ENCODE measurements around the gene CLASP1. TPM values are rescaled to one million over a fixed set of nuclear protein-coding genes. Genes with fewer than 3 reads are reported as not detected.

CLASP1 gene
- total RNA-seq, 1 experiment from 2014 or later: 27.9 TPM

DNA sequence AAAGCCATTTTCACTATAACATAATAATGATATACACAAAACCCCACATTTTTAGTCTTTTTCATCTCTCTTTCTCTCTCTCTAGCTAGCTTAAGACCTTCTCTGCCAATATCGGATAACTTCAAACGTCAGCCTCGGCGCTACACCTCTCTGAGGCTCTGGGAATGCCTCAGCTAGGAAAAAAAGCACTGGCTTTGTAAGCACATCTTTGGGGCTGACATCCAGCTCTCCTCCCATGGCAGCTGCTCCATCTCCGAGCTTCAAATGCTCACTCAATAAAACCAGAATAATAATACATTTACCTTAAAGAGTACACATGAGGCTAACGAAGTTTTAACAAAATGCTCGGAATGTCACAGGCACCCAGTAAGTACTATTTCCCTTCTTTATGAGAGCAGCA lies 107.8 kb downstream of the CLASP1 start:
- no peak for DNase-seq (ENCODE audit: low spot score)

DNA sequence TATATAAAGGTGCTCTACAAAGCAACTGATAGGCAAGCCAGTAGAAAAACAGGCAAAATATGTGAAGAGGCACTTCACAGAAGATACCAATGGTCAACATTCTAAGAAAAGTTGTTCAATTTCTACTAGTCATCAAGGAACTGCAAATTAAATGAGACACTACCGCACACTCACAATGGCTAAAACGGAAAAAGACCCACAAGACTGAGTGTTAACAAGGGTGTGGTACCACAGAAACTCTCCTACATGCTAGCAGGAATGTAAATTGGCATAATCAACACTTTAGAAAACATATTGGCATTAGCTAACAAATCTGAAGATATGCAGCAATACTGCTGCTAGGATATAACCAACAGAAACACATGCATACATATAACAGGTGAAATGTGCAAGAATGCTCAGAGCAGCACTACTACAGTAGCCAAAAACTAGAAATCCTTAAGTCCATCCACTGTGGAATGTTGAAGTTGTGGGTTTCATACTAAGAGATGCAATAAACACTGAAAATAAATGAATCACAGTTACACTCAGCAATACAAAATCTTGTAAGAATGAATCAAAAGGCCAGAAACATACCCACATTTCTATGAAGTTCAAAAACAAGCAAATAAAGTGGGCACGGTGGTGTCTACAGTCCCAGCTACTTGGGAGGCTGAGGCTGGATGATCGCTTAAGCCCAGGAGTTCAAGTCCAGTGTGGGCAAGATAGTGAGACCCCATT lies 109.4 kb downstream of the CLASP1 start:
- no peak for DNase-seq (ENCODE audit: low spot score)

GRCh38 chr2:121536850-121537557 lies 112.3 kb downstream of the CLASP1 start:
- no peak for DNase-seq (ENCODE audit: low spot score)

- DNase-seq (ENCODE audit: low spot score): no peak
Measured at GRCh38 chr2:121536347-121536746, 112.9 kb downstream of the CLASP1 start.

GRCh38 chr2:121534007-121534406 lies 115.3 kb downstream of the CLASP1 start:
- DNase-seq (ENCODE audit: low spot score): no peak

- peak; percentile 14 for DNase-seq (ENCODE audit: low spot score)
Measured at GRCh38 chr2:121532894-121533293, 116.4 kb downstream of the CLASP1 start.

DNA sequence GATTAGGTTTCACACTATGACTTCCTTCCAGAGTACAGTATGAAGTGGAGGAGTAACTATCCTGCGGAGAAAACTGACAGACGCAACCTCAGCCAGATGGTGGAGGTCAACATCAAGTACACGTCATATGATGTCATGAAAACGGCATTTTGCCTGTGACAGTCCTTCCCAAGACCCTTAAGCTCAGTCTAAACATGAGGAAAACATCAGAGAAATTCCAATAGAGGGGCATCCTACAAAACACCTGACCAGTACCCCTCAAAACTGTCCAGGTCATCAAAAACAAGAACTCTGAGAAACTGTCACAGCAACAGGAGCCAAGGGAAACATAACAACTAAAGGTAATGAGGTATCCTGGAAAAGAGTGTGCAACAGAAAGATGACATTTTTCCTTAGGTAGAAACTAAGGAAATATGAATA lies 116.9 kb downstream of the CLASP1 start:
- DNase-seq (ENCODE audit: low spot score): no peak

GRCh38 chr2:121530212-121530705 lies 119.0 kb downstream of the CLASP1 start:
- peak; percentile 89 for DNase-seq (ENCODE audit: low spot score)

DNA sequence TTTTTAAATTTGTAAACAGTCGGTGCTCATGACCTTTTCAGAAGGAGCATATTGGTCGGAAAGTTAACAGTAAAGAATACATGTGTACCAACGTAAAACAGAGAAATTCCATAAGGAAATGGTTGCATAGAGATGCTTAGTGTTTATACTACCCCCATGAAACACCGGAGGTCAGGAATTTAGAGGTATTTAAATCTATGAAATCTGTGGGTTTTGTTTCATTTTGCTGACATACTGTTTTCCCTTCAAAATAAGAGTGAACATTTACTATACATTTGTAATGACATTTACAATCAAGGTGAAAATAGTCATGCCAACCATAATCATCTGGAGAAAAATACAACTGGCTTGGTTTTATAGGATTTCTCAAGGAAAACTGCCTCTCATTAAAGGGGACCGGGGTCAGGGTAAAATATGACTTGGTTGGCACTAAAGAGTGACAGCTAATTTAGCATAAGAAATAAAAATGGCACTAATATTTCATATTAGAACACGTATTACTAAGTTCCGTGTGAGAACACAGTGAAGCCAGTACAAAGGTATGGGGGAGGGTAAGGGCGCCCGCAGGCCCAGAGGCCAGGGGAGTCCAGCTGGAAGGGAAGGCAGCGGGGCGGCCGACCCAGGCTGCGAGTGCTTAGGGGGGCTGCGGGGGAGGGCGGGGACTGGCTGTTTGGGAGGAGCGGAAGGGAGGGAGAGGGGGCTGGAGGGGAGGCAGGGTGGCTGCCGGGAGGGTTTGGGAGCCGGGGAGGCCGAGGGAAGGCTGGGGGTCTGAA lies 119.6 kb downstream of the CLASP1 start:
- no peak for DNase-seq (ENCODE audit: low spot score)

- DNase-seq (ENCODE audit: low spot score): no peak
Measured at GRCh38 chr2:121527009-121527682, 122.1 kb downstream of the CLASP1 start.

- DNase-seq (ENCODE audit: low spot score): no peak
Measured at GRCh38 chr2:121524685-121525425, 124.4 kb downstream of the CLASP1 start.

DNA sequence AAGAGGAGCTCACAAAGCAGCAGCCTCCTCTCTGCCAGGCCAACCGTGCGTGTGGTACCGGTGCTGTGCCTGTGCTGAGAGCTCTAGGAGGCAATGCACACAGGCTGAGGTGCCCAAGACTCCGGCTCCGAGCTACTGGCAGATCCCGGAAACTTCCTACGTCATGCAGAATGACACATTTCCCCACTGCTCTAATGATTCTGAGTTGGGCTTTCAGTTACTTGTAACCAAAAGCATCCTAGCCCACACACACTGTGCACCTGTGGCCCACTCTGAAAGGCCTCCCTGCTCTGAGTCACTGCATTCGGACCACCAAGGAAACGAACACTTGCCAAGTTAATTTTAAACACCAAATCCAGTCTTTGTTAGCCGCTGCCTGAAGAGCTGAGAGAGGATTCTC lies 127.9 kb downstream of the CLASP1 start:
- DNase-seq (ENCODE audit: low spot score): no peak

GRCh38 chr2:121520641-121520994 lies 128.6 kb downstream of the CLASP1 start:
- no peak for DNase-seq (ENCODE audit: low spot score)

DNA sequence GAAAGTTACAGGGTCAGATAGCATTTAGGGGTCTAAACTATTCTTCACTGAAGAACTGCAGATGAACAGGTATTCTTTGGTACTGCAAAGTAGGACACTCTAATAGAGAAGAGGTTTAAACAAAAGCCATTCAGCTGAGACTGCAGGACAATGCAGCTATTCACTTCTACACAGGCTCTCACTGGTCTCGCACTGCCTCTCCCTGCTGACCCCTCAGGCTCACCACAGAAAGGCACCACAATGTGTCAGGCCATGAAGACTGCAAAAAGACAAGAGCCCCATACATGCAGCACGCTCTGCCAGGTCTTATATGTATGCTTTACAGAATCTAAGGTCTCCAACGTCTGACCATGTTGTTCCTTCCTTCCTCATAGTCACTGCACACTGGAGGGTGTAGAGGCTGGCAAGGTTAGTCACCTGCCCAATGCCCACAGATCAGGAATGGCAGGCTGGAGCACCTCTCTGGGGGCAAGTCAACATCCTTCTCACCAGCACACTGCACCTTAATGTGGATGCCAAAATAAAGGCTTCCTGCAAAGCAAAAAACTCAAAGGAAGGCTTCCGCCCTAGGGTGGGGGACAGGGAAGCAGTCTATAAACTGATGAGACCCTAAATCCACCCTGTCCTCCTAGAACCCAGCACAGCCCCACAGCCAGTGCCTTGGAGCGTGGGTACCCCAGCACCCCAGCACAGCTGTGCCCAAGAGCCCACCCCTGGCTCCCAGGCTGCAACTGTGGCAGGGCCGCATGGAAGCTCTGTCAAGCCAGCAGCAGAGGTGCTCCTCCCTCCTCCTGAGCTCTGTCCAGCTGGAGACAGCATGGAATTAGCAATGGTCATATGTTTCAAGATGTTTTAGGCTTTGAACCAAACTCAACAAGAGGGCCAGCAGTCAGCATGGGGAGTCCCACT lies 129.3 kb downstream of the CLASP1 start:
- no peak for DNase-seq (ENCODE audit: low spot score)

DNA sequence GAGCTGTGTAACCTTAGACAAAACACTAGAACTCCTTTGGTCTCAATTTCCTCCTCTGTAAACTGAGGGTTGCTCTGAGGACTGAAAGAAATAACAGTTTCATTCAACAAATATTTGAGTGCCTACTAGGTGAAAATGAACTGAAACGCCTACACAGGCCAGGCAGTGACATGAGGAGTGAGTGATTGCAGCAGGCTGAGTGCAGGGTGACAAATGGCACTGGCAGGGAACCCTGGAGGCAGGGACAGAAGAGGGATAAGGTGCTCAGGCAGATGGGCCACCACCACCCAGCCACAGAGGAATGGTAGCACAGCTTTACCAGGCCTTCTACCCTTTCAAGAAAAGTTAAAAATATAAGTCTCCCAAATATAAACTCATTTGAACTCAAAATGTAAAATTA lies 130.1 kb downstream of the CLASP1 start:
- DNase-seq (ENCODE audit: low spot score): no peak

GRCh38 chr2:121513597-121514333 lies 135.5 kb downstream of the CLASP1 start:
- DNase-seq (ENCODE audit: low spot score): no peak

DNA sequence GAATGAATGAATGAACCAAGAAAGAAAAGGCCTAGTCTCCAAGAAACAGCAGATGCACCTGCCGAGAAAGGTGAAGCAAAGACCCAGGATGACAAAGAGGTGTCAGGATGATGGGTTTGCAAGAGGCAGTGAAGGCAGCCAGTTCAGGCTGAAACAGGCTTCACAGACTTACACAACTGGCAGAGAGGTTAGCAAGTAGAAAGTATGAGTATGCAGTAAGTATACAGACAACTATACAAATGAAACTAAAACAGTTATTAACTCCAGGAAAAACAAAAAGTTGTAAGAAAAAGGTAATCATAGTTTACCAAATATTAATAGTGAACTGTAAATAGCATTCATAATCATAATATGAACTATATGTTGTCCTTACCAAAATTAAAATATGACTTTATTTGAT lies 138.4 kb downstream of the CLASP1 start:
- no peak for DNase-seq (ENCODE audit: low spot score)

DNA sequence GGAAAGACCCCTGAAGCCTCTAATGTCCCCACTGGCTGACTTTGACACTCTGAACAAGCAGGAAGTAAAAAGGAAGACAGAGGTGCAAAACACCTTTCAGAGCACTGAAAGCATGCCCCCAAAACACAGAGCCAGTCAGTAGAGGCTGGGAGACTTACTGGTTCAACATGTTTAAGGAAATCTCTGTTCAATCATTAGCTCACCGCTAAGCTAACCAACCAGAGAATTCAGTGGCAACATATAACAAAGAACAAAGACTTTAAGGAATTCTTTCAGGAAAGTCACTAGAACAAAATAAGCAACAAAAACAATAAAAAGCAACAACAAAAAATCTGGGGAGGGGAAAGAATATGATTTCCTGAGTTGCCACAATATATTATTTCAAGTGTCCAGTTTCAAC lies 142.6 kb downstream of the CLASP1 start:
- no peak for DNase-seq (ENCODE audit: low spot score)

DNA sequence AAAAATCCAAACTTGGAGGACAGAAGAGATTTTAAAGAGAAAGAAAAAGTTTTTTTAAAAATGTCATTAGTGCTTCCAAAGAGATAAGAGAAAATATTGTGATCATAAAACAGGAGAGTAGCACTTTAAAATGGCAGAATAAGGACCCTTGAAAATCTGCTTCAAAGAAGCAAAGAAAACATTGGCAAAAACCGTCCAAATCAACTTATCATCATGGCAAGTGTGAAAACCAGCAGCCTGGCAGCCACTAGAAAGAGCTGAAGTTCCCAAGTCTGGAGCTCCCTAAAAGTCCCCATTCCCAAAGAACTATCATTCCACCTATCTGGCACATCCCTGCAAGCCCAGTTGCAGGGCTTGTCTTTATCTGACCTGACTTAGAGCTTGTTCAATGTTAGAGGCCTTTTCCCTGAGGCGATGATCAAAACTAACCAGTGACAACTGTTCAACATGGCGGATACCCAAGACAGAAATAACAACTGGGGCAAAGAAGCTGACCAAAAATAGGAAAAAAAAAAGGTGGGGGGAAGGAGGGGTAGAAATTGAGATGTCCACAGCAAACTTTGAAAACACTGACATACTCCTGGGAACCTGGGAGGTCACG lies 143.2 kb downstream of the CLASP1 start:
- no peak for DNase-seq (ENCODE audit: low spot score)
